ENCODE results near the gene SPHK2. TPM values are rescaled to one million over a fixed set of nuclear protein-coding genes. Genes with fewer than 3 reads are reported as not detected.
A peak's percentile ranks its signal among the peaks of the same experiment; 100 is the strongest.

SPHK2 gene
- total and polyA plus RNA-seq, 2 of the 8 experiments (the other 6 are each of a cell fraction or from before 2014, with no cell fraction given) = 43.9 to 60.9 TPM

DNA sequence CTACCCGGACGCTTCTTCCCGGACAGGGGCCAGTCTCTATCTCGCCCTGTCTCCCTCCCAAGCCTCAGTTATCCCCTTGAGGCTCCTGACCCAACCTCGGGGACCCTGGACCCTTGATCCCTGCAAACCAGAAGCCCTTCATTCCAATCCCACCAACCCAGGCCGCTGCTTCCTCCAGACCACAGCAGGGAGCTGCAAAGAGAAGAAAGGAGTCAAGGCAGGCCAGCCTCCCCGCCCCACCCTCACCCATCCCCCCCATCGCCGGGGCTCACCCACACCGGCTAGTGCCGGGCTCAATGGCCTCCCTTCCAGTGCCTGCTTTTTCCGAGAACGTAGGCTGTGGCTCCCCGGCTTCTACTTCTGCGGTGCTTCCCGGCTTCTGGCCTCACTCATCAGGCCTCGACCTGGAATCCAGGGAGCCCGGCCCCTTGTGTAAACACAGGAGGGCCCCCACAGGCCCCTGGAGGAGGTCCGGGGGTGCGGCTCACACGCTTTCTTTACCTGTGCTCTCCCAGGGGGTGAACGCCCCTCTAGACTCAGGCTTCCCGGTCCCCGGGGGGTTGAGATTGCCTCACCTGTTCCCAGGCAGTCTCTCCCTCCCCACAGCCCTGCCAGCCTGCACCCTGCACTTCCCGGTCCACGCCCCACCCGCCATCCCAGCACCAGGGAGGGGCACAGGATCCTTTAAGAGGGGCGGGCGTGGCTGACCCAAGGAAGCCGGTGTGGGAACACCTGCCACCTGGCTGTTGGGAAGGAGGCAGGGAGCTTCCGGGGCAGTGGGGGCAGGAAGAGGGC is 4.7 kb upstream of the SPHK2 start, which contains the start of gene FAM83E (continued):
- TF ChIP-seq CHD1 (IDR thresholded peaks at IDR 0.05; ENCODE audit: low read depth, low read length) = no peak
- TF ChIP-seq TCF12 (IDR thresholded peaks at IDR 0.05; ENCODE audit: low read depth, low read length) = peak; percentile 65; the same call in 1 of the 2 replicates
- no peak for TF ChIP-seq SUZ12 (IDR thresholded peaks at IDR 0.05; ENCODE audit: low read length)
- peak; percentile 86 for TF ChIP-seq ATF2 (IDR thresholded peaks at IDR 0.05; ENCODE audit: low read length)
- peak; percentile 47 to 84; a peak in 2 of 3 replicates for TF ChIP-seq POLR2A (IDR thresholded peaks at IDR 0.05; ENCODE audit: control extremely low read depth in 1 of 2, low read depth in 2 of 2, low read length in 2 of 2)
- peak; percentile 33; the same call in 1 of the 2 replicates for TF ChIP-seq RFX5 (IDR thresholded peaks at IDR 0.05; ENCODE audit: borderline replicate concordance, low read depth, low read length)
- TF ChIP-seq RXRA (IDR thresholded peaks at IDR 0.05; ENCODE audit: insufficient read depth, low read depth, low read length) = no peak
- TF ChIP-seq, protein P1, sequence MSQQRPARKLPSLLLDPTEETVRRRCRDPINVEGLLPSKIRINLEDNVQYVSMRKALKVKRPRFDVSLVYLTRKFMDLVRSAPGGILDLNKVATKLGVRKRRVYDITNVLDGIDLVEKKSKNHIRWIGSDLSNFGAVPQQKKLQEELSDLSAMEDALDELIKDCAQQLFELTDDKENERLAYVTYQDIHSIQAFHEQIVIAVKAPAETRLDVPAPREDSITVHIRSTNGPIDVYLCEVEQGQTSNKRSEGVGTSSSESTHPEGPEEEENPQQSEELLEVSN (IDR thresholded peaks at IDR 0.05) = no peak
- peak; percentile 39; the same call in 1 of the 2 replicates for TF ChIP-seq CEBPB (IDR thresholded peaks at IDR 0.05; ENCODE audit: low read depth, low read length)
- TF ChIP-seq TAF7 (optimal IDR thresholded peaks at IDR 0.05; ENCODE audit: borderline replicate concordance, low read depth, low read length) = peak; percentile 29
- no peak for TF ChIP-seq TAF1 (IDR thresholded peaks at IDR 0.05; ENCODE audit: low read depth, low read length)
- TF ChIP-seq EGR1 (IDR thresholded peaks at IDR 0.05; ENCODE audit: borderline replicate concordance, low read depth, low read length) = no peak
- TF ChIP-seq CREB1 (IDR thresholded peaks at IDR 0.05) = no peak
- TF ChIP-seq KDM4A (IDR thresholded peaks at IDR 0.05; ENCODE audit: low read depth, low read length, severe bottlenecking) = no peak
- peak; percentile 32 for TF ChIP-seq CHD2 (IDR thresholded peaks at IDR 0.05; ENCODE audit: low read length)
- TF ChIP-seq SP4 (IDR thresholded peaks at IDR 0.05; ENCODE audit: low read length) = peak; percentile 62; the same call in 1 of the 2 replicates
- TF ChIP-seq HDAC2 (IDR thresholded peaks at IDR 0.05; ENCODE audit: borderline replicate concordance in 1 of 2, low read depth in 2 of 2, low read length in 2 of 2) = 0 out of 4 replicates have a peak, but pooled peaks of 1 of the 2 experiments have one; percentile 35
- TF ChIP-seq YY1 (IDR thresholded peaks at IDR 0.05; ENCODE audit: low read depth, low read length) = peak; percentile 69; the same call in 1 of the 2 replicates
- TF ChIP-seq, protein P2, sequence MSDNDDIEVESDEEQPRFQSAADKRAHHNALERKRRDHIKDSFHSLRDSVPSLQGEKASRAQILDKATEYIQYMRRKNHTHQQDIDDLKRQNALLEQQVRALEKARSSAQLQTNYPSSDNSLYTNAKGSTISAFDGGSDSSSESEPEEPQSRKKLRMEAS (IDR thresholded peaks at IDR 0.05) = peak; percentile 49; the same call in 1 of the 2 replicates

Measured in H1 (cell line).